Astrocyte of the hippocampus (primary cell): Measurements from ENCODE around the gene TECTA.
A peak's percentile ranks its signal among the peaks of the same experiment; 100 is the strongest.
"Not testable (repeated sequence)": the region's sequence is repeated elsewhere in the genome, so short reads cannot be mapped to it uniquely, and the experiment has no call there.

Source experiments
- DNase-seq: peaks from one replicate; pipeline ENCODE4 v3.0.0; 2011; ENCODE audit warnings: low read depth, low spot score

TECTA gene

GRCh38 chr11:121226415-121227263 lies 125.6 kb downstream of the TECTA start:
- no peak for DNase-seq

- DNase-seq: no peak
These were observed 127.8 kb downstream of the TECTA start for GRCh38 chr11:121228851-121229250.

GRCh38 chr11:121229495-121230215 lies 128.6 kb downstream of the TECTA start:
- DNase-seq: no peak

GRCh38 chr11:121231576-121232278 lies 130.7 kb downstream of the TECTA start:
- no peak for DNase-seq

- no peak for DNase-seq
These were observed 134.0 kb downstream of the TECTA start for GRCh38 chr11:121235057-121235456.

- peak; percentile 57 for DNase-seq
These were observed 135.3 kb downstream of the TECTA start for GRCh38 chr11:121236115-121237001.

GRCh38 chr11:121237247-121237646 lies 136.2 kb downstream of the TECTA start:
- DNase-seq: not testable (repeated sequence)

GRCh38 chr11:121237686-121238658 lies 136.9 kb downstream of the TECTA start:
- DNase-seq: peak; percentile 71

GRCh38 chr11:121238956-121239355 lies 137.9 kb downstream of the TECTA start:
- no peak for DNase-seq

- DNase-seq: peak; percentile 34
These were observed 139.0 kb downstream of the TECTA start for GRCh38 chr11:121240001-121240400.

GRCh38 chr11:121240650-121241303 lies 139.7 kb downstream of the TECTA start:
- peak; percentile 50 for DNase-seq
